Muscle of leg (tissue), 11 donors: ENCODE data around the gene HAPLN2. TPM values are rescaled to one million over a fixed set of nuclear protein-coding genes. Genes with fewer than 3 reads are reported as not detected.

ENCODE experiments used
- DNase-seq: peaks from one replicate; pipeline ENCODE4 v3.0.0; 2013
- H3K27ac ChIP-seq: one replicate; pipeline ENCODE4 v1.5.1; 2013; ENCODE audit warnings: mild to moderate bottlenecking, low read length, control low read depth
- H3K27me3 ChIP-seq: one replicate; pipeline ENCODE4 v1.6.1; 2013; ENCODE audit warnings: low read length; ENCODE audit not compliant: control insufficient read depth, insufficient read depth
- H3K36me3 ChIP-seq: one replicate; pipeline ENCODE4 v1.6.1; 2013; ENCODE audit warnings: low read length; ENCODE audit not compliant: control insufficient read depth, insufficient read depth
- H3K4me1 ChIP-seq: one replicate; pipeline ENCODE4 v1.6.1; 2013; ENCODE audit warnings: low read length; ENCODE audit not compliant: control insufficient read depth, insufficient read depth
- H3K4me3 ChIP-seq: one replicate; pipeline ENCODE4 v1.5.1; 2013; ENCODE audit warnings: low read length, control low read depth
- H3K9me3 ChIP-seq: replicated peaks from 2 replicates; pipeline ENCODE4 v1.6.1; 2013; ENCODE audit warnings: low read depth, low read length; ENCODE audit not compliant: control insufficient read depth
- WGBS: methylation state at CpG from one replicate; pipeline ENCODE4 v1.1.5; 2013; ENCODE audit warnings: missing lambda C conversion rate; ENCODE audit not compliant: insufficient coverage; 5-methylcytosine and 5-hydroxymethylcytosine counted together
- polyA plus RNA-seq, 8 donors: library from polyadenylated mRNA; unstranded; fragments of 120-200 nt; gene quantifications; one replicate each; pipeline versions ENCODE4 v1.2.1 to v1.2.3, GENCODE V29; 2013; ENCODE audit warnings: inconsistent platforms in 1 of 8, low replicate concordance in 1 of 8; ENCODE audit not compliant: insufficient read length in 8 of 8, insufficient read depth in 1 of 8
- total RNA-seq: library from RNA; stranded (reverse); fragments of 120-200 nt; gene quantifications from one replicate; pipeline ENCODE4 v1.2.4, GENCODE V29; 2013

Gene HAPLN2
- total and polyA plus RNA-seq, 9 donors = 0.11 to 0.75 (median 0.43) TPM

DNA sequence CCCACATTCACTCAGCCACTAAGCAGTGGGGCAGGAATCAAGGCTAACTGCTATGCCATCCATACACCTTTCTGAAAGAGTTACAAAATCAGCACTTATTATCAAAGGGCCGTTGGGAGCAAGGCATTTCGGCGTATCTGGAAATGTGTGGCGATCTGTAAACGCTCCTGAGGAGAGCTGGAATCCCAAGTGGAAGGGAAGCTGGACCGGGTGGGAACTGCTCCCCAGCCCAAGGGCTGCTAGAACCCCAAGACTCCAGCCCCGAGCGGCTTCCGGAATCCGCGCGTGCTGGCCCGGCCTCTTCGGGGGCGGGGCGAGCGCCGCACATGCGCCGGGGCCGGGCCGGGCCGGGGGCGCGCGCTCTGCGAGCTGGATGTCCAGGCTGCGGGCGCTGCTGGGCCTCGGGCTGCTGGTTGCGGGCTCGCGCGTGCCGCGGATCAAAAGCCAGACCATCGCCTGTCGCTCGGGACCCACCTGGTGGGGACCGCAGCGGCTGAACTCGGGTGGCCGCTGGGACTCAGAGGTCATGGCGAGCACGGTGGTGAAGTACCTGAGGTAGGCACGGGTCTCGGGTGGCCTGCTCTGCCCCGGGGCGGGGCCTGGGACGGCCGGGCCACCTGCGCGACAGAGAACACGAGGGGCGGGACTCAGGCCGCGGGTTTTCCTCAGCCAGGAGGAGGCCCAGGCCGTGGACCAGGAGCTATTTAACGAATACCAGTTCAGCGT is 27.6 kb upstream of the HAPLN2 start, which contains the start of gene NAXE:
NAXE (plus strand) TSS at position 345 of the 726 bp plus-strand sequence; CDS start at position 374, 29 bp downstream.
- Histone ChIP-seq H3K9me3 (no peaks in the 10 kb centered on the region), H3K27ac (peak within 1 kb of the TSS; percentile 69), H3K4me3 (peak within 1 kb of the TSS; percentile 74), H3K27me3 (no peaks in the 10 kb centered on the region), H3K36me3 (peaks cover 41% of the 10 kb centered on the region), H3K4me1 (peaks cover 11% of the 10 kb centered on the region)
- peak; percentile 82 for DNase-seq
- under 1% methylated on average over 60 of the region's 60 CpGs for WGBS

DNA sequence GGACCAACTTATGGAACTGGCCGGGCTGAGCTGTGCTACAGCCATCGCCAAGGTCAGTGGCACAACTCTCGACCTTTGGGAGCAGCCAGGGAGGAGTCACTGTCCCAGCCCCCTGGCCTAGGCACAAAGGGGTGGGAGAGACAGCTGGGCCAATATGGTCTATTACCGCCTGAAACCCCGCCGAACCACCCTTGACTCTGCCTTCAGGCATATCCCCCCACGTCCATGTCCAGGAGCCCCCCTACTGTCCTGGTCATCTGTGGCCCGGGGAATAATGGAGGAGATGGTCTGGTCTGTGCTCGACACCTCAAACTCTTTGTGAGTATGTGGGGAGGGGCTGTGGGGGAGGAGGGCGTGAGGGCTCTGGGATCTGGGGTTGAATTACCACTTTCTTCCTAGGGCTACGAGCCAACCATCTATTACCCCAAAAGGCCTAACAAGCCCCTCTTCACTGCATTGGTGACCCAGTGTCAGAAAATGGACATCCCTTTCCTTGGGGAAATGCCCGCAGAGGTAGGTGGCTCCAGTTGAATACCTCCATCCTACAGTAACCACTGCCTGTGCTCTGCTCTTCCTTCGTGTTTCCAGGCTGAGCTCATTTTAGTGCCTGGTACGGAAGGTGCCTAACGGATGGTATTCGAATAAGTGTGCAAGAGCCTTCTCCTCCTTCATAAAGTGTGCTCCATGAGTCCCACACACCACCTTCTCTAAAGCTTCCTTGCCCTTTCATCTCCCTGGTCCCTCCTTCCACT is 26.9 kb upstream of the HAPLN2 start:
- no peaks in the 10 kb centered on the region for H3K27me3 ChIP-seq
- WGBS = 48% methylated on average over 8 of the region's 16 CpGs
- H3K36me3 ChIP-seq = peaks cover 48% of the 10 kb centered on the region
- peaks cover 11% of the 10 kb centered on the region for H3K4me1 ChIP-seq
- H3K4me3 ChIP-seq = peak overlapping the region; percentile 74
- no peak for DNase-seq
- peak overlapping the region; percentile 6 for H3K27ac ChIP-seq
- H3K9me3 ChIP-seq = no peaks in the 10 kb centered on the region

DNA sequence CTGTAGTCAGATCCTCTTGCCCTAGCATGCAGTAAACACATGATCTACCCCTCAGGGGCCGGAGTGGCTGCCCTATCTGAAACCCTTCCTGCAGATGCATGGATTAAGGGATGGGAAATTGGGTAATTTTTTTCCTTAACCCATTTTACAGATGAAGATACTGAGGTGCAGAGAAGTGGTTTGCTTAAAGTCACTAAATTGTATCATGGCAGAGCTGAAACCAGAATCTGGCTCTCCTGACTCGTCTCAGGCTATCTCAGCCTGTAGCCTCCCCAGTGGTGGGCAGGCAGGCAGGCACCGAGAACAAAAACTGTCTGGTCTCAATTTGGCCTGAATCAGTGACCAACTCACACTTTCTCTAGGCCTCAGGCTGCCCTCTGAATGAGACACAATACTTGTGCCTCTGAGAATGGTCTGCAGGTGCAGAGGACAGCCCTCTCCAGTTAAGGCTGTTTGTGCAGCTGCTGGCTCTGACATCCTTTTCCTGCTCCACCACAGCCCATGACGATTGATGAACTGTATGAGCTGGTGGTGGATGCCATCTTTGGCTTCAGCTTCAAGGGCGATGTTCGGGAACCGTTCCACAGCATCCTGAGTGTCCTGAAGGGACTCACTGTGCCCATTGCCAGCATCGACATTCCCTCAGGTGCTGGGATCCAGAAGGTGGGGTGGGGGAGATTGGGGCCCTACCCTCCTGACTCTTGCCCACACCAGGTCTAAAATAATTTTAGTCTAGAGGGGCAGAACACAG is 26.1 kb upstream of the HAPLN2 start:
- no peak overlapping the region for H3K27ac ChIP-seq
- WGBS = 81% methylated on average over 5 of the region's 8 CpGs
- no peak for DNase-seq
- peaks cover 11% of the 10 kb centered on the region for H3K4me1 ChIP-seq
- H3K4me3 ChIP-seq = no peak overlapping the region
- H3K36me3 ChIP-seq = peaks cover 56% of the 10 kb centered on the region
- H3K9me3 ChIP-seq = no peaks in the 10 kb centered on the region
- H3K27me3 ChIP-seq = no peaks in the 10 kb centered on the region

DNA sequence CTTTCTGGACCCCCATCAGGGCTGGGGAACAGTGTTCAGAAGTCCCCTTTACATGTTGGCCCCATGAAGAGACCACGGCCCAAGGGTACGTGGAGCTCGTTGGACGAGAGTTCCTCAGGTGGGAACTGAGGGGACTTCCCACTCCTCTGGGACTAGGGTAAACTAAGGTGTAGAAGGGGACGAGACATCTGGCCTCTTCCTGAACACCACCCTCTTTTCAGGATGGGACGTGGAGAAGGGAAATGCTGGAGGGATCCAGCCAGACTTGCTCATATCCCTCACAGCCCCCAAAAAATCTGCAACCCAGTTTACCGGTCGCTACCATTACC is 25.6 kb upstream of the HAPLN2 start:
- H3K36me3 ChIP-seq = peaks cover 60% of the 10 kb centered on the region
- no peaks in the 10 kb centered on the region for H3K27me3 ChIP-seq
- no peaks in the 10 kb centered on the region for H3K9me3 ChIP-seq
- peaks cover 11% of the 10 kb centered on the region for H3K4me1 ChIP-seq
- no peak overlapping the region for H3K27ac ChIP-seq
- H3K4me3 ChIP-seq = no peak overlapping the region
- 81% methylated on average over 4 of the region's 8 CpGs for WGBS
- DNase-seq = no peak

DNA sequence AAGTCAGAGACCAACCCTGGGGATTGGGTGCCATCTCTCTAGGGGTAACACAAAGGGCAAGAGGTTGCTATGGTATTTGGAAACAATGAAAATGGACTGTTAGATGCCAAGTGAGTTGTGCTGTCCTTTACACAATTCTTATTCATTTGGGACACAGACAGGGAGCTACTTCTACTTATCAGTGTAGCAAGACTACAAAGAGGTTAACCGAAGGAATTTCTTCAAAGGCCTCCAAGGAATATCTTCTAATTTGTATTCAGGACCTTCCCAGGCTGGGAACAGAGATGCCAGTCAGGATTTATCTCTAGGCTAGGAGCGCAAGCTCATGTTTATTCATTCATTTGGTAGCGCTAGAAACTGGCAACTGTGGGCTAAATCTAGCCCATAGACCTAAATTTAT is 25.0 kb upstream of the HAPLN2 start:
- WGBS = 93% methylated on average over 2 of the region's 3 CpGs

DNA sequence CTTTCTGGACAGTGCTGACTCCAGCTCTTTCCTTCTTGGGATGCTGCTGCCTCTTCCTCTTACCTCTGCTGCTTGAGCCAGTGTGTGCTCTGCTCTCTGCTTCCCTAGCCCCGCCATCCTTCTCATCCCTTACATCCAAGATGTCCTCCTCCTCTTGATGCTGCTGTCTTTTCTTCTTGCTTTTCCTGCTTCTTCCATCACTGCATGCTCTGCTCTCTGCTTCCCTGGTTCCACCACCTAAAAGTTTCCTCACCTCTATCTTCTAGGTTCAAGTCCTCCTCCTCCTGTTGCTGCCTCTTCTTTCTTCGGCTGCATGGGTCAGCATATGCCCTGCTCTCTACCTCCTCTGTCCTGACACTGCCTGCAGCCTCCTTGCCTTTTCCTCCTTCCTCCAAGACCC is 24.2 kb upstream of the HAPLN2 start:
- no peaks in the 10 kb centered on the region for H3K27me3 ChIP-seq
- peaks cover 64% of the 10 kb centered on the region for H3K36me3 ChIP-seq
- no peak for DNase-seq
- H3K9me3 ChIP-seq = no peaks in the 10 kb centered on the region
- WGBS = 90% methylated on average over 2 of the region's 2 CpGs
- H3K4me1 ChIP-seq = peaks cover 11% of the 10 kb centered on the region
- no peak overlapping the region for H3K27ac ChIP-seq
- no peak overlapping the region for H3K4me3 ChIP-seq

More for the DNA sequence above, 25.0 kb upstream of the HAPLN2 start:
- no peaks in the 10 kb centered on the region for H3K27me3 ChIP-seq
- peaks cover 64% of the 10 kb centered on the region for H3K36me3 ChIP-seq
- no peaks in the 10 kb centered on the region for H3K9me3 ChIP-seq
- H3K4me1 ChIP-seq = peaks cover 11% of the 10 kb centered on the region
- no peak for DNase-seq
- no peak overlapping the region for H3K27ac ChIP-seq
- H3K4me3 ChIP-seq = no peak overlapping the region

DNA sequence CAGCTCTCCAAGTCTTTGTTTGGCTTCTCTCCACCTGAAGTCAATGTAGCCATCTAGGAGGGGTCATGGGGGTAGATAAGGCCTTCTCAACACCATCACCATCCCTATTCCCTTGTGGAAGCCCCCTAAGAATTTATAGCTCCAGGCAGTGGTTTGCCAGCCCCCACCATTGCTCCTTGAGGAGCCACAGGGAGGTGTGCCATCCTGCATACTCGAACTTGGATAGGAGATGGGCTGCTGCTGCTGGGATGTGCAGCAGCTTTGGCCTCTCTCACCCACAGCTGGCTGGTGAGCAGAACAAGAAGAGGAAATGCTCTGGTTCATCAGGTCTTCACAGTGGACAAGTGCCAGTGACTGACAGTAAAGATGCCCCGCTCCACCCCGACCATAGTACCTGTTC is 22.8 kb upstream of the HAPLN2 start:
- Histone ChIP-seq H3K9me3 (no peaks in the 10 kb centered on the region), H3K4me1 (peaks cover 15% of the 10 kb centered on the region), H3K4me3 (no peak overlapping the region), H3K27me3 (no peaks in the 10 kb centered on the region), H3K27ac (no peak overlapping the region), H3K36me3 (peaks cover 64% of the 10 kb centered on the region)
- 100% methylated on average over 1 of the region's 3 CpGs for WGBS
- no peak for DNase-seq

DNA sequence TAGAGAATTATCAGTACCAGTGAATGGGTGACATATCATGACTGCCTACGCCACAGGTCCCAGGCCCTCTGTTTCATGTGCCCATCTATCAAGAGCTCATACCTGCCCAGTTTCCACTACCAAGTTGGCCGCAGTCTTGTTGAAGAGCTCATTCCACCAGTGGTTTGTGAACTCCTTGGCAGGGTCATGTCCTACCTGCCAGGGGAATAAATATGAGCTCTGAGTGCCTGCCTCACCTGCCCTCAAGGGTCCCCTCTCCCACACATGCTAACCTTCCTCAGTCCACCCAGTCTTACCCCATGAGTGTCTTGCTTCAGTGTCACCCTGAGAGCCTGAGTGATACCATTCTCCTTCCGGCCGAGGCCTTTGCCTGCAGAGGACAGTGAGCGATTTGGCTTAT is 21.1 kb upstream of the HAPLN2 start:
- H3K9me3 ChIP-seq = no peaks in the 10 kb centered on the region
- no peaks in the 10 kb centered on the region for H3K27me3 ChIP-seq
- no peak overlapping the region for H3K4me3 ChIP-seq
- 98% methylated on average over 5 of the region's 5 CpGs for WGBS
- peaks cover 15% of the 10 kb centered on the region for H3K4me1 ChIP-seq
- DNase-seq = no peak
- no peak overlapping the region for H3K27ac ChIP-seq
- H3K36me3 ChIP-seq = peaks cover 58% of the 10 kb centered on the region

DNA sequence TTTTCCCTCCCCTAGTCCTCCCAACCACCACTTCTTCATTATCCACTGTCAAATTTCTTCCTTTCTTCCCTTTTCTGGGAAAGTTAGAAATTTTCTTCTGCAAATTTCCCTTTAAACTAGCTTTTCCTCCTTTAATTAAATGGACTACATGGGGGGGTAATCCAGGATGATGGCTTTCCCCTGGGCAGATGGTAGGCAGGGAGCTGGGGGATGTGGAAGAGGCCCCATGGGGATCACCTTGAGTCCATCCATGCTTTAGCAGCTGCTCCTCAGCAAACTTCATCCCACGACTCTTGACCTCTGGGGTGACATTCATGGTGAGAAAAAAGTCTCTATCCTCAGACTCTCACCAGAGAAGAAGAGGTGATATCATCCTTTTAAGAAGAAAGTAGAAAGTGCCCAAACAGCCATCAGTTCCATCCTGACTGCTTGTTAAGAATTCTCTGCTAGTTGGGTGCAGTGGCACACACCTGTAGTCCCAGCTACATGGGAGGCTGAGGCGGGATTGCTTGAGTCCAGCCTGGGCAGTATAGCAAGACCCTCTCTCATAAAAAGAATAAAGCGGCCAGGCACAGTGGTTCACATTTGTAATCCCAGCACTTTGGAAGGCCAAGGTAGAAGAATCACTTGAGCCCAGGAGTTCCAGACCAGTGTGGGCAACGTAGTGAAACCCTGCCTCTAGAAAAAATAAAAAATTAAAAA is 20.3 kb upstream of the HAPLN2 start:
- 100% methylated on average over 2 of the region's 4 CpGs for WGBS
- Histone ChIP-seq H3K27me3 (no peaks in the 10 kb centered on the region), H3K4me1 (peaks cover 15% of the 10 kb centered on the region), H3K36me3 (peaks cover 50% of the 10 kb centered on the region), H3K4me3 (no peak overlapping the region), H3K9me3 (no peaks in the 10 kb centered on the region), H3K27ac (no peak overlapping the region)
- no peak for DNase-seq
